GM12878 (cell line): ENCODE measurements around the gene TRAPPC3L. TPM values are rescaled to one million over a fixed set of nuclear protein-coding genes. Genes with fewer than 3 reads are reported as not detected.

ENCODE experiments used
- ATAC-seq: fragments of 200-7000 bp; cut with Tn5 transposase; 3 replicates; pipeline ENCODE4 v1.9.1; 2020; ENCODE audit warnings: mild to moderate bottlenecking, moderate library complexity
- BruUV-seq: library from RNA; stranded (reverse); fragments of 400-500 nt; replicated peaks from 2 replicates; lab custom pipeline; 2021; lab: Mats Ljungman, UMichigan
- CTCF ChIA-PET: fragments of 300-600 bp; sonication (Branson Sonifier 250); formaldehyde crosslinking; extraction: SDS; loops from one replicate; lab custom pipeline; 2021; ENCODE audit warnings: inconsistent platforms; lab: Yijun Ruan, JAX
- POLR2A ChIA-PET: fragments of 350-600 bp; formaldehyde crosslinking; extraction: SDS; loops from one replicate; lab custom pipeline; 2021; ENCODE audit warnings: inconsistent platforms; lab: Charles Lee
- RAD21 ChIA-PET: fragments of 300-600 bp; sonication (Branson Sonifier 250); formaldehyde crosslinking; loops from one replicate; lab custom pipeline; 2023; ENCODE audit warnings: antibody characterized with exemption; ENCODE audit not compliant: unreplicated experiment; lab: Charles Lee
- SMC1A ChIA-PET: fragments of 300-600 bp; sonication (Branson Sonifier 250); formaldehyde crosslinking; loops from one replicate; lab custom pipeline; 2023; ENCODE audit not compliant: unreplicated experiment, uncharacterized antibody; lab: Charles Lee
- DNase-seq: peaks from one replicate; pipeline ENCODE4 v3.0.0-alpha.2; 2011; ENCODE audit warnings: low read depth, low spot score
- FAIRE-seq: peaks from 3 replicates; lab custom pipeline; 2011; peaks lifted over from hg19 to GRCh38; lab: Jason Lieb, UNC
- H2AFZ ChIP-seq: 2 replicates; pipeline ENCODE4 v1.6.0; 2011; ENCODE audit warnings: low read depth, low read length, control low read depth; ENCODE audit not compliant: control insufficient read depth
- H3K27ac ChIP-seq: 2 replicates; pipeline ENCODE4 v1.5.1; 2011; ENCODE audit warnings: control low read depth; ENCODE audit not compliant: control insufficient read depth, insufficient read depth
- H3K27me3 ChIP-seq, 2 experiments: replicated peaks in 1 of 2; 2 replicates each; pipeline versions ENCODE4 v1.6.0 to v1.6.1; 2011; ENCODE audit warnings: low read length in 1 of 2; ENCODE audit not compliant: control insufficient read depth in 2 of 2, insufficient read depth in 2 of 2
- H3K36me3 ChIP-seq, 2 experiments: 2 replicates each; pipeline ENCODE4 v1.5.1; 2011; ENCODE audit warnings: low read length in 1 of 2; ENCODE audit not compliant: control insufficient read depth in 2 of 2, insufficient read depth in 2 of 2
- H3K4me1 ChIP-seq: 2 replicates; pipeline ENCODE4 v1.6.1; 2011; ENCODE audit warnings: mild to moderate bottlenecking, low read length, moderate library complexity, mixed read lengths; ENCODE audit not compliant: control insufficient read depth, insufficient read depth
- H3K4me2 ChIP-seq: 2 replicates; pipeline ENCODE4 v1.6.0; 2011; ENCODE audit warnings: control low read depth; ENCODE audit not compliant: control insufficient read depth, insufficient read depth
- H3K4me3 ChIP-seq: fragments of 200-600 bp; sonication (generic); 2 replicates; pipeline ENCODE4 v1.5.1; 2016
- H3K79me2 ChIP-seq: 2 replicates; pipeline ENCODE4 v1.6.0; 2011; ENCODE audit warnings: low read length; ENCODE audit not compliant: control insufficient read depth, insufficient read depth
- H3K9ac ChIP-seq: 2 replicates; pipeline ENCODE4 v1.8.0; 2011; ENCODE audit warnings: low read length, control low read depth, mixed read lengths; ENCODE audit not compliant: control insufficient read depth, insufficient read depth
- H3K9me3 ChIP-seq: replicated peaks from 3 replicates; pipeline ENCODE4 v1.5.1; 2011; ENCODE audit warnings: mild to moderate bottlenecking, low read length; ENCODE audit not compliant: control insufficient read depth, insufficient read depth
- H4K20me1 ChIP-seq: 2 replicates; pipeline ENCODE4 v1.6.0; 2011; ENCODE audit not compliant: control insufficient read depth, insufficient read depth
- CHD4 ChIP-seq: fragments of 200-600 bp; sonication (generic); IDR thresholded peaks from 2 replicates; pipeline ENCODE4 v1.6.1; 2016; ENCODE audit warnings: mild to moderate bottlenecking
- CREM ChIP-seq: IDR thresholded peaks from 2 replicates; pipeline ENCODE4 v1.6.1; 2014; ENCODE audit warnings: antibody characterized with exemption, low read depth
- MTA2 ChIP-seq: fragments of 450-650 bp; IDR thresholded peaks from 2 replicates; pipeline ENCODE4 v1.6.1; 2016; ENCODE audit warnings: low read depth, mild to moderate bottlenecking, moderate library complexity
- NRF1 ChIP-seq: conservative IDR thresholded peaks from 2 replicates; pipeline ENCODE4 v1.6.1; 2011; ENCODE audit warnings: mild to moderate bottlenecking, low read depth, low read length, improper control_type of control experiment
- POU2F2 ChIP-seq: IDR thresholded peaks from 3 replicates; pipeline ENCODE4 v1.6.1; 2011; ENCODE audit warnings: low read depth, mild to moderate bottlenecking, low read length, borderline replicate concordance
- YY1 ChIP-seq: IDR thresholded peaks from 2 replicates; pipeline ENCODE4 v1.6.1; 2011; ENCODE audit warnings: low read depth, mild to moderate bottlenecking, low read length
- ZNF24 ChIP-seq: fragments of 450-650 bp; IDR thresholded peaks from 2 replicates; pipeline ENCODE4 v1.6.1; 2017; ENCODE audit warnings: antibody characterized with exemption, mild to moderate bottlenecking
- in situ Hi-C: fragments of 300-500 bp; cut with MboI; formaldehyde crosslinking; loops from 9 replicates; pipeline ENCODE4 v1.14.3; 2018; ENCODE audit warnings: mixed read lengths
- intact Hi-C: fragments of 100-400 bp; cut with micrococcal nuclease; formaldehyde crosslinking; loops from one replicate; pipeline ENCODE4 v1.14.2; 2022; ENCODE audit not compliant: unreplicated experiment
- polyA plus RNA-seq, 11 experiments: library from polyadenylated mRNA; depleted of rRNA in 4 of 11; unstranded in 6 of 11; stranded (reverse) in 5 of 11; fragments of >200 nt; fragmentation: Nextera tagmentation in 4 of 11; fragmentation: Illumina TruSeq in 1 of 11; extraction: Ambion mirVana in 4 of 11; extraction: Trizol in 1 of 11; gene quantifications; 1 replicate in 1 of 11; 2 replicates in 10 of 11; pipeline versions ENCODE4 v1.2.1 to v1.2.3, GENCODE V29; 2011 to 2016; ENCODE audit warnings: inconsistent platforms in 2 of 11, missing spikeins in 2 of 11, low read depth in 1 of 11
- total RNA-seq, 4 experiments: library from RNA; depleted of rRNA in 3 of 4; stranded (reverse); fragments of >200 nt in 3 of 4; fragmentation: Illumina TruSeq in 1 of 4; extraction: Trizol in 1 of 4; gene quantifications; 2 replicates each; pipeline versions ENCODE4 v1.2.1 to v1.2.3, GENCODE V29; 2013 to 2021
- TF ChIP-seq, protein P1 (sequence below): IDR thresholded peaks from 2 replicates; pipeline ENCODE4 v1.6.1; 2011; ENCODE audit warnings: mild to moderate bottlenecking, low read depth, low read length, moderate library complexity; ENCODE audit not compliant: insufficient replicate concordance
- TF ChIP-seq, protein P2 (sequence below): fragments of 450-650 bp; formaldehyde crosslinking; IDR thresholded peaks from 2 replicates; pipeline ENCODE4 v1.4.0; 2022; ENCODE audit warnings: mild to moderate bottlenecking, moderate library complexity
- TF ChIP-seq, protein P3 (sequence below): IDR thresholded peaks from 2 replicates; pipeline ENCODE4 v1.6.1; 2012; ENCODE audit warnings: improper control_type of control experiment, low read depth, low read length; ENCODE audit not compliant: insufficient replicate concordance
- TF ChIP-seq, protein P4 (sequence below): fragments of 450-650 bp; IDR thresholded peaks from 2 replicates; pipeline ENCODE4 v1.6.1; 2017; ENCODE audit warnings: mild to moderate bottlenecking, moderate library complexity

Gene TRAPPC3L
- total and polyA plus RNA-seq, 10 of the 15 experiments (the other 5 are each of a cell fraction or from before 2014, with no cell fraction given) = not detected

DNA sequence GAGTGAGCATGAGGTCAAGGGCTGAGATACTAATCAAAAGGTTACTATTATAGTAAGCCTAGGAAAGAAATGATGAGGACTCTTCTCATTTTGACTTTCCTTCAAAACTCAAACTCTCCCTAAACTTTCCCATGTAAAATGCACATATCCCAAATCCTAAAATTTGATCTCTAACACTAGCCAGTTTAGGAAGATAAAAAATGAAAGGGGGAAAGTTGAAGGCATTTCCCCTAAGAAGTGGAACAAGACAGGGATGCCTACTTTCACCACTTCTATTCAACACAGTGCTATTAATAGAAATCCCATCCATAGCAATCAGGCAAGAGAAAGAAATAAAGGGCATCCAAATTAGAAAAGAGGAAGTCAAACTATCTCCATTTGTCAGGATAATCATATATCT lies 37.0 kb downstream of the TRAPPC3L start:
- in situ Hi-C loops (no loop called here), intact Hi-C loops (no loop called here)
- CTCF ChIA-PET = no interaction called here
- no peak for FAIRE-seq
- no peak overlapping the region for H3K4me2 ChIP-seq
- no peaks in the 10 kb centered on the region for H3K9me3 ChIP-seq
- no peak for ATAC-seq
- no peaks in the 10 kb centered on the region; a peak in 1 of 4 replicates for H3K27me3 ChIP-seq
- peaks cover 9% of the 10 kb centered on the region for H3K4me1 ChIP-seq
- POLR2A ChIA-PET = no interaction called here
- no peak overlapping the region for H2AFZ ChIP-seq
- DNase-seq = no peak
- H4K20me1 ChIP-seq = no peaks in the 10 kb centered on the region
- no peak overlapping the region for H3K9ac ChIP-seq
- H3K4me3 ChIP-seq = no peak overlapping the region
- no peaks in the 10 kb centered on the region for H3K79me2 ChIP-seq
- RAD21 ChIA-PET = no interaction called here
- H3K36me3 ChIP-seq = no peaks in the 10 kb centered on the region
- no TSS peak for BruUV-seq
- no peak overlapping the region for H3K27ac ChIP-seq
- SMC1A ChIA-PET = no interaction called here
- TF ChIP-seq YY1 (no peak), MTA2 (no peak), POU2F2 (no peak), CHD4 (no peak), NRF1 (no peak), CREM (no peak), ZNF24 (no peak)
- TF ChIP-seq, protein P1, sequence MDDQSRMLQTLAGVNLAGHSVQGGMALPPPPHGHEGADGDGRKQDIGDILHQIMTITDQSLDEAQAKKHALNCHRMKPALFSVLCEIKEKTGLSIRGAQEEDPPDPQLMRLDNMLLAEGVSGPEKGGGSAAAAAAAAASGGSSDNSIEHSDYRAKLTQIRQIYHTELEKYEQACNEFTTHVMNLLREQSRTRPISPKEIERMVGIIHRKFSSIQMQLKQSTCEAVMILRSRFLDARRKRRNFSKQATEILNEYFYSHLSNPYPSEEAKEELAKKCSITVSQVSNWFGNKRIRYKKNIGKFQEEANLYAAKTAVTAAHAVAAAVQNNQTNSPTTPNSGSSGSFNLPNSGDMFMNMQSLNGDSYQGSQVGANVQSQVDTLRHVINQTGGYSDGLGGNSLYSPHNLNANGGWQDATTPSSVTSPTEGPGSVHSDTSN = no peak
- TF ChIP-seq, protein P2, sequence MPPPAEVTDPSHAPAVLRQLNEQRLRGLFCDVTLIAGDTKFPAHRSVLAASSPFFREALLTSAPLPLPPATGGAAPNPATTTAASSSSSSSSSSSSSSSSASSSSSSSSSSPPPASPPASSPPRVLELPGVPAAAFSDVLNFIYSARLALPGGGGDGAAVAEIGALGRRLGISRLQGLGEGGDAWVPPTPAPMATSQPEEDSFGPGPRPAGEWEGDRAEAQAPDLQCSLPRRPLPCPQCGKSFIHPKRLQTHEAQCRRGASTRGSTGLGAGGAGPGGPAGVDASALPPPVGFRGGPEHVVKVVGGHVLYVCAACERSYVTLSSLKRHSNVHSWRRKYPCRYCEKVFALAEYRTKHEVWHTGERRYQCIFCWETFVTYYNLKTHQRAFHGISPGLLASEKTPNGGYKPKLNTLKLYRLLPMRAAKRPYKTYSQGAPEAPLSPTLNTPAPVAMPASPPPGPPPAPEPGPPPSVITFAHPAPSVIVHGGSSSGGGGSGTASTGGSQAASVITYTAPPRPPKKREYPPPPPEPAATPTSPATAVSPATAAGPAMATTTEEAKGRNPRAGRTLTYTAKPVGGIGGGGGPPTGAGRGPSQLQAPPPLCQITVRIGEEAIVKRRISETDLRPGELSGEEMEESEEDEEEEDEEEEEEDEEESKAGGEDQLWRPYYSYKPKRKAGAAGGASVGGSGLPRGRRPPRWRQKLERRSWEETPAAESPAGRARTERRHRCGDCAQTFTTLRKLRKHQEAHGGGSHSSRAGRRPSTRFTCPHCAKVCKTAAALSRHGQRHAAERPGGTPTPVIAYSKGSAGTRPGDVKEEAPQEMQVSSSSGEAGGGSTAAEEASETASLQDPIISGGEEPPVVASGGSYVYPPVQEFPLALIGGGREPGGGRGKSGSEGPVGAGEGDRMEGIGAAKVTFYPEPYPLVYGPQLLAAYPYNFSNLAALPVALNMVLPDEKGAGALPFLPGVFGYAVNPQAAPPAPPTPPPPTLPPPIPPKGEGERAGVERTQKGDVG (CRISPR knock-in tag) = no peak
- TF ChIP-seq, protein P3, sequence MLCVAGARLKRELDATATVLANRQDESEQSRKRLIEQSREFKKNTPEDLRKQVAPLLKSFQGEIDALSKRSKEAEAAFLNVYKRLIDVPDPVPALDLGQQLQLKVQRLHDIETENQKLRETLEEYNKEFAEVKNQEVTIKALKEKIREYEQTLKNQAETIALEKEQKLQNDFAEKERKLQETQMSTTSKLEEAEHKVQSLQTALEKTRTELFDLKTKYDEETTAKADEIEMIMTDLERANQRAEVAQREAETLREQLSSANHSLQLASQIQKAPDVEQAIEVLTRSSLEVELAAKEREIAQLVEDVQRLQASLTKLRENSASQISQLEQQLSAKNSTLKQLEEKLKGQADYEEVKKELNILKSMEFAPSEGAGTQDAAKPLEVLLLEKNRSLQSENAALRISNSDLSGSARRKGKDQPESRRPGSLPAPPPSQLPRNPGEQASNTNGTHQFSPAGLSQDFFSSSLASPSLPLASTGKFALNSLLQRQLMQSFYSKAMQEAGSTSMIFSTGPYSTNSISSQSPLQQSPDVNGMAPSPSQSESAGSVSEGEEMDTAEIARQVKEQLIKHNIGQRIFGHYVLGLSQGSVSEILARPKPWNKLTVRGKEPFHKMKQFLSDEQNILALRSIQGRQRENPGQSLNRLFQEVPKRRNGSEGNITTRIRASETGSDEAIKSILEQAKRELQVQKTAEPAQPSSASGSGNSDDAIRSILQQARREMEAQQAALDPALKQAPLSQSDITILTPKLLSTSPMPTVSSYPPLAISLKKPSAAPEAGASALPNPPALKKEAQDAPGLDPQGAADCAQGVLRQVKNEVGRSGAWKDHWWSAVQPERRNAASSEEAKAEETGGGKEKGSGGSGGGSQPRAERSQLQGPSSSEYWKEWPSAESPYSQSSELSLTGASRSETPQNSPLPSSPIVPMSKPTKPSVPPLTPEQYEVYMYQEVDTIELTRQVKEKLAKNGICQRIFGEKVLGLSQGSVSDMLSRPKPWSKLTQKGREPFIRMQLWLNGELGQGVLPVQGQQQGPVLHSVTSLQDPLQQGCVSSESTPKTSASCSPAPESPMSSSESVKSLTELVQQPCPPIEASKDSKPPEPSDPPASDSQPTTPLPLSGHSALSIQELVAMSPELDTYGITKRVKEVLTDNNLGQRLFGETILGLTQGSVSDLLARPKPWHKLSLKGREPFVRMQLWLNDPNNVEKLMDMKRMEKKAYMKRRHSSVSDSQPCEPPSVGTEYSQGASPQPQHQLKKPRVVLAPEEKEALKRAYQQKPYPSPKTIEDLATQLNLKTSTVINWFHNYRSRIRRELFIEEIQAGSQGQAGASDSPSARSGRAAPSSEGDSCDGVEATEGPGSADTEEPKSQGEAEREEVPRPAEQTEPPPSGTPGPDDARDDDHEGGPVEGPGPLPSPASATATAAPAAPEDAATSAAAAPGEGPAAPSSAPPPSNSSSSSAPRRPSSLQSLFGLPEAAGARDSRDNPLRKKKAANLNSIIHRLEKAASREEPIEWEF = no peak
- TF ChIP-seq, protein P4, sequence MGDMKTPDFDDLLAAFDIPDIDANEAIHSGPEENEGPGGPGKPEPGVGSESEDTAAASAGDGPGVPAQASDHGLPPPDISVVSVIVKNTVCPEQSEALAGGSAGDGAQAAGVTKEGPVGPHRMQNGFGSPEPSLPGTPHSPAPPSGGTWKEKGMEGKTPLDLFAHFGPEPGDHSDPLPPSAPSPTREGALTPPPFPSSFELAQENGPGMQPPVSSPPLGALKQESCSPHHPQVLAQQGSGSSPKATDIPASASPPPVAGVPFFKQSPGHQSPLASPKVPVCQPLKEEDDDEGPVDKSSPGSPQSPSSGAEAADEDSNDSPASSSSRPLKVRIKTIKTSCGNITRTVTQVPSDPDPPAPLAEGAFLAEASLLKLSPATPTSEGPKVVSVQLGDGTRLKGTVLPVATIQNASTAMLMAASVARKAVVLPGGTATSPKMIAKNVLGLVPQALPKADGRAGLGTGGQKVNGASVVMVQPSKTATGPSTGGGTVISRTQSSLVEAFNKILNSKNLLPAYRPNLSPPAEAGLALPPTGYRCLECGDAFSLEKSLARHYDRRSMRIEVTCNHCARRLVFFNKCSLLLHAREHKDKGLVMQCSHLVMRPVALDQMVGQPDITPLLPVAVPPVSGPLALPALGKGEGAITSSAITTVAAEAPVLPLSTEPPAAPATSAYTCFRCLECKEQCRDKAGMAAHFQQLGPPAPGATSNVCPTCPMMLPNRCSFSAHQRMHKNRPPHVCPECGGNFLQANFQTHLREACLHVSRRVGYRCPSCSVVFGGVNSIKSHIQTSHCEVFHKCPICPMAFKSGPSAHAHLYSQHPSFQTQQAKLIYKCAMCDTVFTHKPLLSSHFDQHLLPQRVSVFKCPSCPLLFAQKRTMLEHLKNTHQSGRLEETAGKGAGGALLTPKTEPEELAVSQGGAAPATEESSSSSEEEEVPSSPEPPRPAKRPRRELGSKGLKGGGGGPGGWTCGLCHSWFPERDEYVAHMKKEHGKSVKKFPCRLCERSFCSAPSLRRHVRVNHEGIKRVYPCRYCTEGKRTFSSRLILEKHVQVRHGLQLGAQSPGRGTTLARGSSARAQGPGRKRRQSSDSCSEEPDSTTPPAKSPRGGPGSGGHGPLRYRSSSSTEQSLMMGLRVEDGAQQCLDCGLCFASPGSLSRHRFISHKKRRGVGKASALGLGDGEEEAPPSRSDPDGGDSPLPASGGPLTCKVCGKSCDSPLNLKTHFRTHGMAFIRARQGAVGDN = no peak
